Measurements from ENCODE around the gene EVA1A.
"Not testable (repeated sequence)": the region's sequence is repeated elsewhere in the genome, so short reads cannot be mapped to it uniquely, and the experiment has no call there.

Gene EVA1A

DNA sequence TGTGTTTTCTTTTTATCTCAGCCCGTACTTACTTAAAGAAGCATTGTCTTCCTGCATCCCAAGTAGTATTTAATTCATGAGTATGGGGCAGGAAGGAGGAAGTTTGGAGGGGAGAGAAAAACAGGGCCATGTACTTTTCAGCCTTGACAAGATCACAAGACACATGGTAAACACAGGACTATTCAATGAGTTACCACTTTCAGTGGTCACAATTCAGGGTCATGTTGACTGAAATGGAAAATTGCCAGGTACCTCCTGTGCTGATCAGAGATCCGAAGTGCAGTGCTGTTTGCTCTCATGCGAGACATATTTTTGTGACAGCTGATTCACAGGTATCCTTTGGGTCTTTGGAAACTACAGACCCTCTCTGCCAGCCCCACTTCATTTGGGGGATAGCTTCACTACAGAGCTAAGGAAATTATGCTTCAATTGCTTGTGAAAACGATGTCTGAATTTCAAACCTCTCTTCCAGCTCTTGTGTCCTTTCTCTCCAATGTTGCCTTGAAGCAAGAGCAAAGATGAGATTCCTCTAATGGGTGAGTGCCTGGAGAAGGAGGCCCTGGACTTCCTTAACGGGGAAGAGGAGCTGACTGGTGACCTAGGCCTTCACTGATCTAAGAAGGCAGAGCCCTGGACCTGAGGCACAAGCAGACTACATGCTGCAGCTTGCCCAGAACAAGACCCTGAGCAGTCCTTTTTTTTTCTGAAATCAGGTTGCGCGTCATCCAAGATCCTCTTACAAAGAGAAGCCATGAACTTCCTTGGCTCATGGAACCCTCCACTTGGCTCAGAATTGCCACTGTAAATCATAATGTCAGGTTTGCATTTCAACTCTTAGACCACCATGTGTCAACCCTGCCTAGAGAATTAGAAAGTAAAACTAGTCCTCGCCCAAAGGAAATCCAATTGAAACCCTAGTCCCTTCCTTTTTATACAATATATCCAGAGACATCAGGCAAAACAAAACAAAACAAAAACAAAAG lies 44.1 kb downstream of the EVA1A start:
- DNase-seq (ENCODE audit: low read depth), result no peak

DNA sequence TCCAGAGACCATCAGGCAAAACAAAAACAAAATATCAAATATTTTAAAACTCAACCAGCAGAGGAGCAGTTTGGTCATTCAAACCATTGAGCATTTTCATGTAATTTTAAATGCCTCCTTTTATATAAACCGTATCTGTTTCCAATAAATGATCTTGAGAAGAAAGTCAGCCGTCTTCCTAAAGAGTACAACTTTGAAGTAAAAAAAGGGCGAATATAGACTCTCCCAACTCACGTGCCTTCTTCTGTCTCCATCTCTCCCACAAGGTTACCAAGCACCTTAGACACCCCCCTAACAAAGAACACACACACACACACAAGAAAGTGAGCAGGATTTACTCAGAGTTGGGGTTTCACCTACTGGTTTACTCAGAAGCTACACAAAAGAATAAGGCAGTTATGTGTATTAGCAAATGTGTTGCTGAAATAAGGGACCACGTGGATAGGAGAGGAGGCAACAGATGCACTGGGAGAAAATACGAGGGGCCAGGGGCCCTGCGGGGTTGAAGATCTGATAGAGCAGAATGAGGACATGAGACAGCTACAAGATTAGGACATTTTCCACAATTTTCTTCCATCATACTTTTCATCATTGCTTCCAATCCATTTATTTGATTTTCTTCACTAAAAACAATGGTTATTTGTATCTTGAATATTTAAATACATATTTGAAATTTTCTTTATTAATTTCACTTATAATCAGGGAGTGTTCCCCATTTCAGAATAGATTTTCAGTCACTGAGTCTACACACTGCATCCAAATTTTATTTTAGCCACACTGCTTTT lies 45.0 kb downstream of the EVA1A start:
- no peak for DNase-seq (ENCODE audit: low read depth)

DNA sequence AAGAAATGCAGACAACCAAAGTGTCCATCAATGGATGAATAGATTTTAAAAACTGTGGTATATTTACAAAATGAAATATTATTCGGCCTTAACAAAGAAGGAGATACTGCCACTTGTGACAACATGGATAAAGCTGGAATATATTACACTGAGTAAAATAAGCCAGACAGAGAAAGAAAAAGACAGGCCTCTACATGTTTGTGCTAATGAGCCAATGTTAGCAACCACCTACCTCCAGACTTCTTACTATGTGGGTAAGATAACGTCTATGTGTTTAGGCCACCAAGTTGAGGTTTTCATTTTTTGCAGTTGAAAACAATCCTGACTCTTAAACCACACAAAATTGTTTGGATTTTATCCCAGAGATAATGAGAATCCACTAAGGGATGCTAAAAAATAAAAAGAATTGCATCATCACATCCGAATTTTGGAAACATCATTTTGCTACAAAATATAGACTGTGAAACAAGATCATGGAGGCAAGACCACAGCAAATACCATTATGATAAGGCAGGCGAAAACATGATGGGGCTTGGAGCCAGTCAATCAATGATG lies 47.0 kb downstream of the EVA1A start:
- no peak for DNase-seq (ENCODE audit: low read depth)

GRCh38 chr2:75512455-75513212 lies 48.1 kb downstream of the EVA1A start:
- DNase-seq (ENCODE audit: low read depth), result no peak

GRCh38 chr2:75506101-75506697 lies 54.5 kb downstream of the EVA1A start:
- no peak for DNase-seq (ENCODE audit: low read depth)

GRCh38 chr2:75505012-75505411 lies 55.7 kb downstream of the EVA1A start:
- DNase-seq (ENCODE audit: low read depth), result no peak

GRCh38 chr2:75503048-75503607 lies 57.6 kb downstream of the EVA1A start:
- no peak for DNase-seq (ENCODE audit: low read depth)

- no peak for DNase-seq (ENCODE audit: low read depth)
Observed at GRCh38 chr2:75500633-75501032, 60.1 kb downstream of the EVA1A start.

DNA sequence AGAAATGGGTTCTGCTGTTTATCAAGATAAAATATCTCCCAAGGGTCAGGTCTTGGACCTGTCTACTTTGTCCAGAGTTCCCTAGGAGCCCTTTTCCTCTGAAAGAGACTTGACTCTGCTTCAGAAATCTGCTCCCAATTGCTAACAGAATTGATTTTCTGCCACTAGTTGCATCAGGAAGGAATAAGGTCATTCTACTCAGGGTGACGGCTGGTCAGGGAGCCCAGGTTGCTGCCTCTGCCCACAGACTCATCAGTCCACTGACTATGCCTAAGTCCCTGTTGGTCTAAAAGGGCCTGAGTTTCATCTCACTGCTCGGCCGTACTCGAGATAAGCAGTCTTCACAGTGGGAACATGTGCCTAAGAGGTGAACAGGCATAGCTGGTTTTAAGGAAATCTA lies 61.2 kb downstream of the EVA1A start:
- DNase-seq (ENCODE audit: low read depth), result no peak

DNA sequence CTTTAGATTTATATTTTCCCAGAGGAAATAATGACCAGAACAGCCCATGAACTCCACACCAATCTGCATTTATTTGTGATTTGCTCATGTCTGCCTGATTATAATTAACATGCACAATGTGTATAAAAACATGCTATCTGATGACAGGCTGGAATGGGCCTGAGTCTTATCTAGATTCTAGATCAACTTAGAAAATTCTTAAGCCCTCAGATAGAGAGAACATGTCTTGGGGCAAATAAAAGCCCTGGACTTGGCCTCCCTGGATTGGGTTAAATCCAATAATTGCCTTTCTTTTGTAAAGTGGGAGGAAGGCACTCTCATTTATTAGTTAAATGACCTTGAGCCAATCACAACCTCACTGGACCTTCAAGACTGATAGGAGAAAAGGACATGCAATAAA lies 61.8 kb downstream of the EVA1A start:
- DNase-seq (ENCODE audit: low read depth), result no peak

GRCh38 chr2:75497256-75497655 lies 63.5 kb downstream of the EVA1A start:
- no peak for DNase-seq (ENCODE audit: low read depth)

- no peak for DNase-seq (ENCODE audit: low read depth)
Observed at GRCh38 chr2:75495862-75496261, 64.9 kb downstream of the EVA1A start.

- no peak for DNase-seq (ENCODE audit: low read depth)
Observed at GRCh38 chr2:75494137-75494769, 66.5 kb downstream of the EVA1A start.

GRCh38 chr2:75493230-75493629 lies 67.5 kb downstream of the EVA1A start:
- DNase-seq (ENCODE audit: low read depth), result no peak

DNA sequence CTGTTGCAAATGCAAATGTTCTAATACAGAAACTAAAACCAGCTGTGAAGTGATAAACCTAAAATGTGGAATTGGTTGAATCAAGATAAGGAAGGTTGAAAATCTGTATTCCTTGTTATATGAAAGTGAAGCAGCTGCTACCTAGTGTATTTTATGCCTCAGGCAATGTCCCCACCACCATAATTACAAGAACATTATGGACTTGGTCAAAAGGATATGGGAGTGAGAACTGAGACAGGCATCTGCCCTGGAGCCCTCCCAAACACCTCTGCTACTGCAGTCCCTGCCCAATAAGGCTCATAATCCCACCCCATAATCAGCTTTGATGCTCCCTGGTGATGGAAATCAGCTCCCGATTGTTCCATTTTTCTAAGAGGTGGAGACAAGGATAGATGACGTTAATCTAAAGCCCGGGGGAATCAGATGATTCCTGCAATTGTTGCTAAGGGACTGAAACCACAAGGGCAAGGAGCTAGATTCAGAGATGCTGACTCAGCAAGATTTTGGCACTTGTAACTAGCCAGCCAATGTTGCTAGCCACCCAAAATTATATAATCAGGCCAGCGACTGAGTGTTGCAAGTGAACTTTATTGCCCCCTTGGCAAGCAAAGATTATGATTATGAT lies 69.5 kb downstream of the EVA1A start:
- DNase-seq (ENCODE audit: low read depth), result no peak

DNA sequence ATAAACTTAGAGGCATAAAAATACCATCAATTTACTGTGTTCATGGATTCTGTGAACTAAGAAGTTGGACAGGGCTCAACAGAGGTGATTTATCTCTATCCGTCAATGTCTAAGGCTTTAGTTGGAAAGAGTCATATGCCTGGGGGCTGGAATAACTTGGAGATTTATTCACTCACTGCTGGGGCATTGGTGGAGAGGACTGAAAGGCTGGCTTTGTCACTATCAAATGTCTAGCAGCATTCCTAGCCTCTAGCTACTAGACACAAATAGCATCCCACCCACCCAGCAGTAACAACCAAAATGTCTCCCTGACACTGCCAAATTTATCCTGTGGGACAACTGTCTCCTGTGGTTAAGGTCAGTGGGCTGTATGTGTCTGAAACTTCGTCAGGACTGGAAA lies 71.0 kb downstream of the EVA1A start:
- DNase-seq (ENCODE audit: low read depth), result no peak

DNA sequence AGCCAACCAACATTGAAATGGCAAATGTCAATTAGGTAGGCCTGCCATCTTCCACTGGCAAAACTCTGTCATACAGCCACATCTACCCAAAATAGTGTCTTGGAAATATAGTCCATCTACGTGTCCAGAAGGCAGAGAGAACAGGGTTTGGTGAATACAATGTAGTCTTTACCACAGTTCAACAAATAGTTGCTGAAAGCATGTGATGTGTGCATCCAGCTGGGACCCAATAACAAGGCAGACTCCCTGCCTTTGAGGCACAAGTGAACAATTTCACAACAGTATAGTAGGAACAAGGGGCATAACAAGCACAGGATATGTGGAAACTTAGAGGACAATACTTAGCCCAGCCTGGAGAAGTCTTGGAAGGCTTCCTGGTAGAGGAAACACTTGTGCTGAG lies 72.6 kb downstream of the EVA1A start:
- DNase-seq (ENCODE audit: low read depth), result no peak

DNA sequence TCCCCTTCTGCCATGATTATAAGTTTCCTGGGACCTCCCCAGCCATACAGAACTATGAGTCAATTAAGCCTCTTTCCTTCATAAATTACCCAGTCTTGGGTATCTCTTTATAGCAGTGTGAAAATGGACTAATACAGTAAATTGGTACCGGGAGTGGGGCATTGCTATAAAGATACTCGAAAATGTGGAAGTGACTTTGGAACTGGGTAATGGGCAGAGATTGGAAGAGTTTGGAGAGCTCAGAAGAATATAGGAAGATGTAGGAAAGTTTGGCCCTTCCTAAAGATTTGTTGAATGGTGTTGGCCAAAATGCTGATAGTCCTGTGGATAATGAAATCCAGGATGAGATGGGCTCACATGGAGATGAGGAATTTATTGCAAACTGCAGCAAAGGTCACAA lies 74.0 kb downstream of the EVA1A start:
- not testable (repeated sequence) for DNase-seq (ENCODE audit: low read depth)

- no peak for DNase-seq (ENCODE audit: low read depth)
Observed at GRCh38 chr2:75484840-75485239, 75.9 kb downstream of the EVA1A start.

DNA sequence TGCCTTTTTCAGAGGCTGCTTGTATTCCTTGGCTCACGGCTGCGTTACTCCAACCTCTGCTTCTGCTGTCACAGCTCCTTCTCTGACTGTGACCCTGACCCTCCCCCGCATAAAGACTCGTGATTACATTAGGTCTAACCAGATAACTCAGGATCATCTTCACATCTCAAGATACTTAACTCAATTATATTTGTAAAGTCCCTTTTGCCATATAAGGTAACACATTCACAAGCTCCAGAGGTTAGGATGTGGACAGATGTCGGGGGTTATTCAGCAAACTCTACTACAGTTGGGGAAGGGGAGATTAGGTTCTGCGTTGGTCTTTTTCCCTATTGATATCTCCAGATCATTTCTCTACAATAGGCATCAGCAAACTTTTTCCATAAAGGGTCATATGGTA lies 76.9 kb downstream of the EVA1A start:
- DNase-seq (ENCODE audit: low read depth), result no peak

All from T-helper 22 cell (primary cell).